H1 (cell line): Measurements from ENCODE around the gene E2F8. TPM values are rescaled to one million over a fixed set of nuclear protein-coding genes. Genes with fewer than 3 reads are reported as not detected.

Experiments
- CTCF ChIA-PET: fragments of 300-600 bp; sonication (Branson Sonifier 250); formaldehyde crosslinking; loops from one replicate; lab custom pipeline; 2021; ENCODE audit not compliant: partially characterized antibody; lab: Charles Lee
- POLR2A ChIA-PET: fragments of 300-600 bp; sonication (Branson Sonifier 250); formaldehyde crosslinking; loops from one replicate; lab custom pipeline; 2021; ENCODE audit warnings: inconsistent platforms; ENCODE audit not compliant: partially characterized antibody; lab: Charles Lee
- DNase-seq, 2 experiments: peaks; one replicate each; pipeline versions ENCODE4 v3.0.0 to v3.0.0-alpha.2; 2010 to 2022; ENCODE audit warnings: low spot score in 2 of 2, low read depth in 1 of 2, mixed read lengths in 1 of 2
- FAIRE-seq: peaks from 2 replicates; lab custom pipeline; 2011; peaks lifted over from hg19 to GRCh38; lab: Jason Lieb, UNC
- H2AFZ ChIP-seq: 2 replicates; pipeline ENCODE4 v1.8.1; 2012; ENCODE audit warnings: low read length, inconsistent platforms
- H2AK5ac ChIP-seq: 2 replicates; pipeline ENCODE4 v1.6.1; 2013; ENCODE audit warnings: low read depth, low read length
- H2BK120ac ChIP-seq: replicated peaks from 2 replicates; pipeline ENCODE3; 2013; ENCODE audit warnings: low read depth, low read length, inconsistent platforms
- H2BK12ac ChIP-seq: 2 replicates; pipeline ENCODE4 v1.6.1; 2013; ENCODE audit warnings: low read depth, low read length
- H2BK15ac ChIP-seq: 2 replicates; pipeline ENCODE4 v1.6.1; 2013; ENCODE audit warnings: low read length
- H2BK20ac ChIP-seq: 2 replicates; pipeline ENCODE4 v1.6.1; 2013; ENCODE audit warnings: low read length
- H2BK5ac ChIP-seq: 2 replicates; pipeline ENCODE4 v1.6.1; 2013; ENCODE audit warnings: low read depth, low read length
- H3K14ac ChIP-seq: 2 replicates; pipeline ENCODE4 v1.6.1; 2013; ENCODE audit warnings: inconsistent platforms; ENCODE audit not compliant: insufficient read length
- H3K18ac ChIP-seq: 2 replicates; pipeline ENCODE4 v1.6.1; 2013; ENCODE audit warnings: low read length; ENCODE audit errors: extremely low read depth
- H3K23ac ChIP-seq: 2 replicates; pipeline ENCODE4 v1.6.1; 2013; ENCODE audit warnings: inconsistent platforms; ENCODE audit not compliant: insufficient read length
- H3K23me2 ChIP-seq: 2 replicates; pipeline ENCODE4 v1.6.1; 2013; ENCODE audit warnings: low read depth, low read length
- H3K27ac ChIP-seq: 2 replicates; pipeline ENCODE4 v1.6.1; 2011; ENCODE audit warnings: low read depth, low read length, inconsistent platforms
- H3K27me3 ChIP-seq, 4 experiments: replicated peaks in 1 of 4; 1 replicate in 1 of 4; 2 replicates in 3 of 4; pipeline versions ENCODE4 v1.6.1 to v1.8.1; 2011 to 2013; ENCODE audit warnings: low read length in 3 of 4, mild to moderate bottlenecking in 3 of 4, inconsistent platforms in 2 of 4, mixed read lengths in 2 of 4, moderate library complexity in 1 of 4; ENCODE audit not compliant: control insufficient read depth in 3 of 4, insufficient read depth in 3 of 4; ENCODE audit errors: extremely low read depth in 1 of 4
- H3K36me3 ChIP-seq, 4 experiments: 2 replicates each; pipeline versions ENCODE4 v1.6.1 to v1.8.1; 2011 to 2013; ENCODE audit warnings: mild to moderate bottlenecking in 4 of 4, low read length in 3 of 4, moderate library complexity in 2 of 4, control low read depth in 1 of 4, inconsistent platforms in 1 of 4; ENCODE audit not compliant: insufficient read depth in 4 of 4, control insufficient read depth in 2 of 4
- H3K4ac ChIP-seq: replicated peaks from 2 replicates; pipeline ENCODE3; 2013; ENCODE audit warnings: low read length, low read depth, mixed read lengths, inconsistent platforms; ENCODE audit not compliant: insufficient read length
- H3K4me1 ChIP-seq, 4 experiments: replicated peaks in 1 of 4; 1 replicate in 1 of 4; 2 replicates in 3 of 4; pipeline versions ENCODE4 v1.6.1 to v1.8.1; 2011 to 2013; ENCODE audit warnings: low read length in 3 of 4, inconsistent platforms in 2 of 4, mixed read lengths in 1 of 4; ENCODE audit not compliant: insufficient read depth in 4 of 4, control insufficient read depth in 3 of 4
- H3K4me2 ChIP-seq, 2 experiments: 2 replicates each; pipeline versions ENCODE4 v1.6.1 to v1.8.1; 2011 to 2013; ENCODE audit warnings: low read depth in 2 of 2, low read length in 2 of 2, control low read depth in 1 of 2, inconsistent platforms in 1 of 2, mild to moderate bottlenecking in 1 of 2; ENCODE audit not compliant: insufficient read depth in 1 of 2
- H3K4me3 ChIP-seq, 4 experiments: fragments of 200-600, 300-600 bp in 1 of 4; sonication (generic), shearing (Covaris generic), sonication (Bioruptor Twin) in 1 of 4; 2 replicates each; pipeline versions ENCODE4 v1.5.1 to v1.8.1; 2011 to 2016; ENCODE audit warnings: low read length in 4 of 4, low read depth in 3 of 4, control low read depth in 2 of 4, inconsistent platforms in 2 of 4, mild to moderate bottlenecking in 2 of 4, mixed read lengths in 1 of 4, moderate library complexity in 1 of 4; ENCODE audit not compliant: insufficient read depth in 2 of 4; ENCODE audit errors: extremely low read depth in 1 of 4
- H3K56ac ChIP-seq: replicated peaks from 2 replicates; pipeline ENCODE3; 2013; ENCODE audit warnings: low read depth, mild to moderate bottlenecking, mixed read lengths, low read length, inconsistent platforms; ENCODE audit not compliant: insufficient read length
- H3K79me1 ChIP-seq: 2 replicates; pipeline ENCODE4 v1.6.1; 2013; ENCODE audit warnings: low read depth, low read length, control low read depth
- H3K79me2 ChIP-seq, 2 experiments: 2 replicates each; pipeline versions ENCODE4 v1.6.1 to v1.8.1; 2012 to 2013; ENCODE audit warnings: low read length in 2 of 2, mild to moderate bottlenecking in 2 of 2, inconsistent platforms in 1 of 2; ENCODE audit not compliant: insufficient read depth in 2 of 2, control insufficient read depth in 1 of 2
- H3K9ac ChIP-seq, 4 experiments: replicated peaks in 1 of 4; 1 replicate in 1 of 4; 2 replicates in 3 of 4; pipeline versions ENCODE4 v1.6.1 to v1.8.1; 2011 to 2013; ENCODE audit warnings: low read depth in 3 of 4, low read length in 3 of 4, control low read depth in 2 of 4, mild to moderate bottlenecking in 2 of 4, moderate library complexity in 2 of 4, inconsistent platforms in 1 of 4; ENCODE audit errors: extremely low read depth in 1 of 4
- H3K9me3 ChIP-seq, 2 experiments: 2 replicates each; pipeline versions ENCODE4 v1.6.1 to v1.8.1; 2012 to 2013; ENCODE audit warnings: mild to moderate bottlenecking in 2 of 2, moderate library complexity in 2 of 2, control low read depth in 1 of 2, inconsistent platforms in 1 of 2, low read depth in 1 of 2, low read length in 1 of 2, mixed read lengths in 1 of 2; ENCODE audit not compliant: insufficient read depth in 2 of 2
- H4K20me1 ChIP-seq, 2 experiments: replicated peaks in 1 of 2; 2 replicates each; pipeline versions ENCODE3 to v1.8.1; 2011 to 2013; ENCODE audit warnings: inconsistent platforms in 2 of 2, low read length in 2 of 2, mild to moderate bottlenecking in 1 of 2; ENCODE audit not compliant: insufficient read depth in 2 of 2, control insufficient read depth in 1 of 2
- H4K5ac ChIP-seq: 2 replicates; pipeline ENCODE4 v1.6.1; 2013; ENCODE audit warnings: low read length, low read depth, mixed read lengths, inconsistent platforms; ENCODE audit not compliant: insufficient read length
- H4K8ac ChIP-seq: 2 replicates; pipeline ENCODE4 v1.8.0; 2013; ENCODE audit warnings: mild to moderate bottlenecking, moderate library complexity, low read length, inconsistent platforms; ENCODE audit not compliant: insufficient read depth; ENCODE audit errors: extremely low read depth
- H4K91ac ChIP-seq: replicated peaks from 2 replicates; pipeline ENCODE3; 2013; ENCODE audit warnings: low read length, mixed read lengths, inconsistent platforms; ENCODE audit not compliant: insufficient read length
- CBX5 ChIP-seq: fragments of 300-800, 300-1000 bp; sonication (generic); IDR thresholded peaks from 2 replicates; pipeline ENCODE4 v1.7.1; 2016; ENCODE audit warnings: antibody characterized with exemption, low read length, low read depth
- CHD1 ChIP-seq: IDR thresholded peaks from 2 replicates; pipeline ENCODE4 v1.6.1; 2012; ENCODE audit warnings: low read depth, low read length, improper control_type of control experiment
- NANOG ChIP-seq: IDR thresholded peaks from 2 replicates; pipeline ENCODE4 v1.6.1; 2011; ENCODE audit warnings: low read length, low read depth, mild to moderate bottlenecking, inconsistent platforms; ENCODE audit not compliant: insufficient read depth, poor library complexity, severe bottlenecking
- RBBP5 ChIP-seq: IDR thresholded peaks from 2 replicates; pipeline ENCODE4 v1.7.1; 2012; ENCODE audit warnings: low read depth, mild to moderate bottlenecking, inconsistent platforms, low read length, moderate library complexity, borderline replicate concordance
- WGBS, 2 experiments: shearing (Covaris generic) in 1 of 2; methylation state at CpG; one replicate each; pipeline versions ENCODE4 v1.1.6 to v1.1.7; 2013 to 2015; ENCODE audit warnings: low lambda C conversion rate in 2 of 2, mixed read lengths in 2 of 2, inconsistent platforms in 1 of 2, low coverage in 1 of 2, missing lambda C conversion rate in 1 of 2; ENCODE audit not compliant: insufficient replicate concordance in 2 of 2, insufficient coverage in 1 of 2, insufficient read length in 1 of 2; ENCODE audit errors: extremely low coverage in 1 of 2, missing lambda C conversion rate in 1 of 2; 5-methylcytosine and 5-hydroxymethylcytosine counted together
- long read RNA-seq, 2 experiments: library from RNA in 1 of 2; library from capped mRNA in 1 of 2; stranded (forward); transcript quantifications; one replicate each; pipeline ENCODE4 v2.0.0, GENCODE V29; 2021; ENCODE audit warnings: inconsistent platforms in 1 of 2
- polyA minus RNA-seq, 3 experiments: library from RNA; depleted of rRNA, polyadenylated mRNA; stranded (reverse); fragments of >200 nt; gene quantifications; 1 replicate in 2 of 3; 2 replicates in 1 of 3; pipeline ENCODE4 v1.2.3, GENCODE V29; 2011
- polyA plus RNA-seq, 7 experiments: library from polyadenylated mRNA; depleted of rRNA in 3 of 7; stranded (reverse) in 5 of 7; unstranded in 2 of 7; fragments of >200 nt in 5 of 7; fragments of 200-250 nt in 2 of 7; gene quantifications; 1 replicate in 5 of 7; 2 replicates in 1 of 7; 4 replicates in 1 of 7; pipeline versions ENCODE4 v1.2.1 to v1.2.3, GENCODE V29; 2011 to 2013; ENCODE audit warnings: missing spikeins in 2 of 7, mixed read lengths in 2 of 7
- total RNA-seq: library from RNA; stranded (reverse); fragmentation: NEBNext Ultra II Directional; extraction: Animal tissue kit (Norgen Biotek cat#: 25700); gene quantifications from 2 replicates; pipeline ENCODE4 v1.2.1, GENCODE V29; 2021

Gene E2F8, protein sequence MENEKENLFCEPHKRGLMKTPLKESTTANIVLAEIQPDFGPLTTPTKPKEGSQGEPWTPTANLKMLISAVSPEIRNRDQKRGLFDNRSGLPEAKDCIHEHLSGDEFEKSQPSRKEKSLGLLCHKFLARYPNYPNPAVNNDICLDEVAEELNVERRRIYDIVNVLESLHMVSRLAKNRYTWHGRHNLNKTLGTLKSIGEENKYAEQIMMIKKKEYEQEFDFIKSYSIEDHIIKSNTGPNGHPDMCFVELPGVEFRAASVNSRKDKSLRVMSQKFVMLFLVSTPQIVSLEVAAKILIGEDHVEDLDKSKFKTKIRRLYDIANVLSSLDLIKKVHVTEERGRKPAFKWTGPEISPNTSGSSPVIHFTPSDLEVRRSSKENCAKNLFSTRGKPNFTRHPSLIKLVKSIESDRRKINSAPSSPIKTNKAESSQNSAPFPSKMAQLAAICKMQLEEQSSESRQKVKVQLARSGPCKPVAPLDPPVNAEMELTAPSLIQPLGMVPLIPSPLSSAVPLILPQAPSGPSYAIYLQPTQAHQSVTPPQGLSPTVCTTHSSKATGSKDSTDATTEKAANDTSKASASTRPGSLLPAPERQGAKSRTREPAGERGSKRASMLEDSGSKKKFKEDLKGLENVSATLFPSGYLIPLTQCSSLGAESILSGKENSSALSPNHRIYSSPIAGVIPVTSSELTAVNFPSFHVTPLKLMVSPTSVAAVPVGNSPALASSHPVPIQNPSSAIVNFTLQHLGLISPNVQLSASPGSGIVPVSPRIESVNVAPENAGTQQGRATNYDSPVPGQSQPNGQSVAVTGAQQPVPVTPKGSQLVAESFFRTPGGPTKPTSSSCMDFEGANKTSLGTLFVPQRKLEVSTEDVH
- total RNA-seq (11.4 and 11.5 TPM in 2 replicates), polyA plus RNA-seq (2011; rRNA removed) (3.8 and 5.4 TPM in 2 replicates), polyA minus RNA-seq (2011; rRNA and poly(A)+ RNA removed) (4.1 and 5.9 TPM in 2 replicates)
- 4.3 TPM for polyA plus RNA-seq (2011; cell fraction: cytosol; rRNA removed)
- polyA plus RNA-seq (2011; cell fraction: nucleus; rRNA removed), result 7.9 TPM
- polyA plus RNA-seq (2012, experiment 1 of 2), result 5.0 to 9.1 TPM (median 6.0 TPM) in 4 replicates
- 0.60 TPM for polyA plus RNA-seq (2012, experiment 2 of 2)
- polyA plus RNA-seq (2013, experiment 1 of 2), result 6.8 TPM
- polyA plus RNA-seq (2013, experiment 2 of 2), result 6.8 TPM
- polyA minus RNA-seq (2011; cell fraction: cytosol; rRNA and poly(A)+ RNA removed), result 2.2 TPM
- 15.6 TPM for polyA minus RNA-seq (2011; cell fraction: nucleus; rRNA and poly(A)+ RNA removed)
- long read RNA-seq, experiment 1, partial matches to known transcripts, result 11 of 13 reads
- long read RNA-seq, experiment 1, other reads (novel, unspliced or antisense), result 0 of 13 reads
- long read RNA-seq, experiment 2, partial matches to known transcripts, result 1 of 2 reads
- long read RNA-seq, experiment 2, other reads (novel, unspliced or antisense), result 1 of 2 reads

DNA sequence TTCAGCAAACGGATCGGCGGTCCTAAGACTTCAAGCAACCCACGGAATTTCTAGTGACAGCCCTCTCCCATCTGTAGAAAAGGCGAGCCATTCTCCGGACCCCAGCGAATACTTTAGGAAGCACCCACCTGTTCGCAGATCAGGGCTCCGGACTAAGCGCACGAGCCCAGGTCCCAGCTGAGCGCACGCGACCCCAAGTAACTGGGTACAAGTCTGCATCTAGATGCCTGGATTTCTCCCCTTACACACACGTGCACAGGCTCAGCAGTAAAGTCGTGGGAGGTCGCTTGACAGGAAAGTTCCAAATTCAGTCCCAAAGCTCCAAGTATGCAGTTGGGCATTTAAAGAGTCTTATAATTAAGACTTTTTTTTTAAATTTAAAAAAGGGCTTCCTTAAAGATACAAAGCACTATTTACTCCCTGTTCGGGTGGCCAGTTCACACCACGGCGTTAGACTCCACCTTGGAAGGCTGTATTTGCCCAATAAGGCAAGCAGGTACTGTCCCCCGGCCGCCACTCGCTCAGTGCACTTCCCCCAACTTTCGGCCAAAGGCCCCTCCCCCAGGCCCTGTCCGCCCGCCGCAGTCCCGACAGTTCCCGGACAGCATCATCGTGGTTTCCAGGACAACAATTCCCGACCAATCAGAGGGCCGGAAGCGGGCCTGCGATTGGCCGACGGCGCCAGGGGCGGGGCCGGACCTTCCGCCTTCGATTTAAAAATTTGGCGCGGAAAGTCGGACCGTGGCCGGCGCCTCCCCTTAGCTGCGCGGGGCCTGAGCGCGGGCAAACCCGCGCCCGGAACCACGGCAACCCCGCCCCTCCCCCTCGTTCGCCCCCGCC is at the start of gene E2F8:
E2F8 (minus strand) TSS at position 526 of the 840 bp plus-strand sequence. CDS start 824 bp downstream, outside the sequence.
- ChIA-PET POLR2A (interaction anchor here (0.8 to 1.4 kb wide), 7 partner anchors 13 to 169 kb away, joined by 3 to 4 read pairs (median 3); no protein-coding TSS in a partner anchor), CTCF (interaction anchor here (0.6 kb wide), 1 partner anchor 20 kb away, joined by 3 read pairs; no protein-coding TSS in a partner anchor)
- H3K23me2 ChIP-seq, result peaks cover 13% of the 10 kb centered on the region
- peak within 1 kb of the TSS; percentile 94 to 100 for H3K4me2 ChIP-seq
- peaks cover 0 to 2% of the 10 kb centered on the region in 2 experiments for H4K20me1 ChIP-seq
- H3K23ac ChIP-seq, result no peak within 1 kb of the TSS
- H2BK120ac ChIP-seq, result no peak within 1 kb of the TSS
- H3K79me1 ChIP-seq, result no peaks in the 10 kb centered on the region
- 3% methylated on average over 36 of the region's 59 CpGs; no CpG with 5 or more reads in 1 of the 2 experiments for WGBS, 2 experiments
- H3K14ac ChIP-seq, result no peak within 1 kb of the TSS
- H2AK5ac ChIP-seq, result no peak within 1 kb of the TSS
- H3K9ac ChIP-seq, result peak within 1 kb of the TSS; percentile 62 to 94 (median 72)
- H3K36me3 ChIP-seq, result peaks cover 0 to 10% (median 8%) of the 10 kb centered on the region in 4 experiments; a peak in 4 of 8 replicates
- peak within 1 kb of the TSS; percentile 43 for H3K56ac ChIP-seq
- DNase-seq (peak; percentile 80 to 96), FAIRE-seq (no peak)
- no peak within 1 kb of the TSS for H3K4ac ChIP-seq
- H4K8ac ChIP-seq, result no peak within 1 kb of the TSS
- peaks cover 0 to 7% (median 3%) of the 10 kb centered on the region in 4 experiments; a peak in 3 of 7 replicates for H3K4me1 ChIP-seq
- H2BK15ac ChIP-seq, result peak within 1 kb of the TSS; percentile 81; the same call in 1 of the 2 replicates
- no peaks in the 10 kb centered on the region for H3K79me2 ChIP-seq
- H3K27me3 ChIP-seq, result peaks cover 9 to 28% (median 20%) of the 10 kb centered on the region in 4 experiments
- H2AFZ ChIP-seq, result peak within 1 kb of the TSS; percentile 90
- no peak within 1 kb of the TSS for H4K91ac ChIP-seq
- peak within 1 kb of the TSS; percentile 91 for H3K18ac ChIP-seq
- H2BK5ac ChIP-seq, result no peak within 1 kb of the TSS
- no peak within 1 kb of the TSS for H4K5ac ChIP-seq
- no peak within 1 kb of the TSS for H2BK20ac ChIP-seq
- no peak within 1 kb of the TSS for H2BK12ac ChIP-seq
- peak within 1 kb of the TSS; percentile 74 to 88 (median 80) for H3K4me3 ChIP-seq
- H3K9me3 ChIP-seq, result no peaks in the 10 kb centered on the region
- peak within 1 kb of the TSS; percentile 65; the same call in 1 of the 2 replicates for H3K27ac ChIP-seq
- TF ChIP-seq NANOG (peak; percentile 27), RBBP5 (peak; percentile 36; the same call in 1 of the 2 replicates), CHD1 (no peak), CBX5 (no peak)
